Adipose tissue (tissue), 3 donors: ENCODE measurements around the gene ACOT13. TPM values are rescaled to one million over a fixed set of nuclear protein-coding genes. Genes with fewer than 3 reads are reported as not detected.
A peak's percentile ranks its signal among the peaks of the same experiment; 100 is the strongest.
"Not testable (repeated sequence)": the region's sequence is repeated elsewhere in the genome, so short reads cannot be mapped to it uniquely, and the experiment has no call there.

Source experiments
- H3K27ac ChIP-seq: one replicate; pipeline ENCODE4 v1.5.1; 2013; ENCODE audit warnings: low read depth, low read length
- WGBS, 3 donors: extraction: QIAGEN DNeasy Blood & Tissue Kit; methylation state at CpG; one replicate each; pipeline ENCODE4 v1.1.7; 2013; 5-methylcytosine and 5-hydroxymethylcytosine counted together
- polyA plus RNA-seq, 3 donors: library from polyadenylated mRNA; stranded (reverse); fragments of 200-250 nt; gene quantifications; one replicate each; pipeline ENCODE4 v1.2.3, GENCODE V29; 2013
- donor health status: healthy with polysubstance abuse.
- donor health status: Bipolar disorder and iron deficiency.
- donor health status: healthy.

The ACOT13 gene
- polyA plus RNA-seq, 3 donors, result 7.1 to 9.4 (median 7.2) TPM

- WGBS, 3 donors, result 88 to 96% (median 93%) methylated on average over 10 of the region's 10 CpGs
- H3K27ac ChIP-seq, result no peak overlapping the region
These were observed 43.8 kb downstream of the ACOT13 start for GRCh38 chr6:24710519-24711303.

- 59 to 78% (median 78%) methylated on average over 7 of the region's 7 CpGs for WGBS, 3 donors
- H3K27ac ChIP-seq, result not testable (repeated sequence)
These were observed 49.8 kb downstream of the ACOT13 start for GRCh38 chr6:24716602-24717148.

- no peak overlapping the region for H3K27ac ChIP-seq
- 6 to 19% (median 11%) methylated on average over 8 of the region's 8 CpGs for WGBS, 3 donors
These were observed 51.7 kb downstream of the ACOT13 start for GRCh38 chr6:24718449-24719124.

GRCh38 chr6:24719125-24719971 lies 52.5 kb downstream of the ACOT13 start, which contains the start of gene C6orf62:
TSS of gene C6orf62 (minus strand) at chr6:24719154. CDS start at chr6:24718668, 486 bp downstream.
- peak within 1 kb of the TSS; percentile 83 for H3K27ac ChIP-seq
- WGBS, 3 donors, result 0 to 1% (median 0%) methylated on average over 25 of the region's 25 CpGs

GRCh38 chr6:24720131-24720603 lies 53.3 kb downstream of the ACOT13 start:
- 0 to 1% (median 0%) methylated on average over 26 to 39 of the region's 39 CpGs for WGBS, 3 donors
- peak overlapping the region; percentile 83 for H3K27ac ChIP-seq

- WGBS, 3 donors, result 0 to 1% (median 0%) methylated on average over 60 of the region's 60 CpGs
- H3K27ac ChIP-seq, result peak overlapping the region; percentile 83
These were observed 54.0 kb downstream of the ACOT13 start for GRCh38 chr6:24720604-24721460.

GRCh38 chr6:24721461-24722215 lies 54.8 kb downstream of the ACOT13 start:
- peak overlapping the region; percentile 78 for H3K27ac ChIP-seq
- WGBS, 3 donors, result 3 to 7% (median 4%) methylated on average over 26 of the region's 26 CpGs

GRCh38 chr6:24723270-24723669 lies 56.4 kb downstream of the ACOT13 start:
- 95 to 96% (median 95%) methylated on average over 3 of the region's 3 CpGs for WGBS, 3 donors
- no peak overlapping the region for H3K27ac ChIP-seq

- WGBS, 3 donors, result 78 to 96% (median 95%) methylated on average over 3 of the region's 3 CpGs
- H3K27ac ChIP-seq, result not testable (repeated sequence)
These were observed 63.8 kb downstream of the ACOT13 start for GRCh38 chr6:24730653-24731052.

- H3K27ac ChIP-seq, result not testable (repeated sequence)
- WGBS, 3 donors, result 90 to 94% (median 93%) methylated on average over 6 of the region's 6 CpGs
These were observed 64.7 kb downstream of the ACOT13 start for GRCh38 chr6:24731456-24732134.

GRCh38 chr6:24734166-24734565 lies 67.3 kb downstream of the ACOT13 start:
- no peak overlapping the region for H3K27ac ChIP-seq
- 95 to 100% (median 96%) methylated on average over 1 of the region's 1 CpG for WGBS, 3 donors

- 92 to 94% (median 92%) methylated on average over 4 of the region's 4 CpGs for WGBS, 3 donors
- not testable (repeated sequence) for H3K27ac ChIP-seq
These were observed 67.8 kb downstream of the ACOT13 start for GRCh38 chr6:24734710-24735109.

- 39 to 80% (median 73%) methylated on average over 3 of the region's 3 CpGs for WGBS, 3 donors
- H3K27ac ChIP-seq, result no peak overlapping the region
These were observed 71.9 kb downstream of the ACOT13 start for GRCh38 chr6:24738741-24739140.

GRCh38 chr6:24740861-24741260 lies 74.0 kb downstream of the ACOT13 start:
- no peak overlapping the region for H3K27ac ChIP-seq

GRCh38 chr6:24742216-24742738 lies 75.4 kb downstream of the ACOT13 start:
- no peak overlapping the region for H3K27ac ChIP-seq
- 80 to 95% (median 82%) methylated on average over 5 of the region's 5 CpGs for WGBS, 3 donors

- H3K27ac ChIP-seq, result no peak overlapping the region
- 61 to 77% (median 68%) methylated on average over 2 of the region's 2 CpGs for WGBS, 3 donors
These were observed 76.5 kb downstream of the ACOT13 start for GRCh38 chr6:24743265-24743943.
